HL-60 (cell line): Measurements from ENCODE around the gene EXOC2.
"Not testable (repeated sequence)": the region's sequence is repeated elsewhere in the genome, so short reads cannot be mapped to it uniquely, and the experiment has no call there.

Experiments
- DNase-seq, 2 experiments: peaks; one replicate each; pipeline ENCODE4 v3.0.0-alpha.2; 2010 to 2020; ENCODE audit warnings: low read depth in 1 of 2, low spot score in 1 of 2
- H3K27ac ChIP-seq: fragments of 250-450 bp; sonication (Bioruptor Pico); replicated peaks from 2 replicates; pipeline ENCODE4 v1.5.1; 2020; ENCODE audit warnings: mild to moderate bottlenecking, moderate library complexity
- H3K27me3 ChIP-seq: fragments of 250-450 bp; sonication (Bioruptor Pico); 2 replicates; pipeline ENCODE4 v1.5.1; 2021; ENCODE audit warnings: mild to moderate bottlenecking, moderate library complexity; ENCODE audit not compliant: insufficient read depth, poor library complexity, severe bottlenecking
- H3K4me3 ChIP-seq: replicated peaks from 2 replicates; pipeline ENCODE4 v1.5.1; 2011; ENCODE audit warnings: mild to moderate bottlenecking, control low read depth, low read length; ENCODE audit not compliant: insufficient read depth
- CTCF ChIP-seq: IDR thresholded peaks from one replicate; pipeline ENCODE4 v1.5.1; 2011; ENCODE audit warnings: low read length, control low read depth, inconsistent platforms; ENCODE audit not compliant: insufficient read depth
- GABPA ChIP-seq: IDR thresholded peaks from 2 replicates; pipeline ENCODE4 v1.6.1; 2012; ENCODE audit warnings: low read depth
- POLR2AphosphoS5 ChIP-seq: IDR thresholded peaks from 2 replicates; pipeline ENCODE4 v1.6.1; 2012; ENCODE audit warnings: low read depth
- REST ChIP-seq: IDR thresholded peaks from 2 replicates; pipeline ENCODE4 v1.6.1; 2012; ENCODE audit warnings: low read depth; ENCODE audit not compliant: insufficient replicate concordance
- SPI1 ChIP-seq: IDR thresholded peaks from 2 replicates; pipeline ENCODE4 v1.6.1; 2012; ENCODE audit warnings: low read depth, mild to moderate bottlenecking, borderline replicate concordance

EXOC2 gene

GRCh38 chr6:700490-700889 lies 7.6 kb upstream of the EXOC2 start:
- no peak for DNase-seq

GRCh38 chr6:699319-699718 lies 6.4 kb upstream of the EXOC2 start:
- no peak for DNase-seq
- TF ChIP-seq POLR2AphosphoS5, result no peak
- no peak for TF ChIP-seq CTCF
- TF ChIP-seq GABPA, result no peak
- no peak for TF ChIP-seq REST
- no peak for TF ChIP-seq SPI1
- Histone ChIP-seq H3K4me3 (no peak overlapping the region), H3K27ac (no peak overlapping the region), H3K27me3 (peaks cover 14% of the 10 kb centered on the region)

More at GRCh38 chr6:700490-700889, 7.6 kb upstream of the EXOC2 start:
- Histone ChIP-seq H3K27me3 (peaks cover 14% of the 10 kb centered on the region), H3K4me3 (no peak overlapping the region), H3K27ac (no peak overlapping the region)
- no peak for TF ChIP-seq GABPA
- TF ChIP-seq POLR2AphosphoS5, result no peak
- TF ChIP-seq CTCF, result no peak
- TF ChIP-seq REST, result no peak
- no peak for TF ChIP-seq SPI1

- not testable (repeated sequence) for H3K27me3 ChIP-seq, H3K4me3 ChIP-seq, H3K27ac ChIP-seq, DNase-seq
Measured at GRCh38 chr6:694431-695126, 1.6 kb upstream of the EXOC2 start.

- no peak overlapping the region for H3K27ac ChIP-seq
Measured at GRCh38 chr6:693723-694009, 727 bp upstream of the EXOC2 start.

More at GRCh38 chr6:693723-694009, 727 bp upstream of the EXOC2 start:
- no peak for DNase-seq
- peak overlapping the region; percentile 93; the same call in 1 of the 2 replicates for H3K4me3 ChIP-seq
- no peaks in the 10 kb centered on the region for H3K27me3 ChIP-seq
- TF ChIP-seq SPI1 (no peak), GABPA (no peak), POLR2AphosphoS5 (no peak), CTCF (no peak), REST (no peak)
